HG02943 (cell line): ENCODE measurements around the gene SCAPER.
"Not testable (repeated sequence)": the region's sequence is repeated elsewhere in the genome, so short reads cannot be mapped to it uniquely, and the experiment has no call there.

Experiments used
- ATAC-seq: cut with Tn5 transposase; IDR thresholded peaks from one replicate; pipeline ENCODE4 v1.9.1; 2021; ENCODE audit warnings: mild to moderate bottlenecking, low read depth, moderate library complexity; ENCODE audit not compliant: unreplicated experiment

The SCAPER gene

DNA sequence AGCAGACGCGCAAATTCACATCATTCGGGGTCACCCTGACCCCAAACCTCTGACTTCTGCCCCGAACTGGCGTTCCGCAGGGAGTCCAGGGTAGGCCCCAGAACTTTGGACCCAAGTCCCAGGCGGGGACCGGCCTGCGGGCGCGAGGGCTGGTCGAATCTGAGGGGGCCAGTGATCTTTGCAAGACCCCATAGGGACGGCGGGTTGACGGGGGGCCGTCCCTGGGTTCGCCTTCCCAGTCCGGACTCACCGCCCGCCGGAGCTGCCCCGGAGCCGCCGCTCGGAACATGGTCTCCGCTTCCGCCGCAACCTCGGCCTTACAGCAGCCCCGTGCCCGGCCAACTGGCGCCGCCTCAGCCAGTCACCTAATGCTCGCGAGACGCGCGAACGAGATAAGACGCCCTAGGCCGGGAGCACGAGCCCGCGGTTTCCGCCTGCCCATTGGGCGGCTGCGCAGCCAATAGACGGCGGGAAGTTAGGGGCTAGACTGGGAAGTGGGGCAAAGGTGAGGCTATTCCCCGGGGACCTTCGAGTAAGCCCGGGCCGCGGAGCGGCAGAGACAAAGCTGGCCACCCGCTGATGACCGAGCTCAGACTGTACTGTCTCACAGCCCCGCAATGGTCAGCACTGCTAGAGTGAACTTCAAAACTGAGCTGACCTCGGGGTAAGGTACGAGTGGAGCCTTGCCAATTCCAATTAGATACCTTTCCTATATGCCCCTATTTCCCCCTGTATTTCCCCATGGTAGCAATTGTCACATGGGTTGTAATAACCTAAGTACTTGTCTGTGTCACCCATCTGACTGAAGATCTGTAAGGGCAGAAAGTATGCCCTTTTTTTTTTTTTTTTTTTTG, 593.8 kb downstream of the SCAPER start, which contains the start of gene ETFA:
ETFA (minus strand) TSS at position 370 of the 854 bp plus-strand sequence; CDS start at position 289, 81 bp downstream.
- peak; percentile 94 for ATAC-seq

DNA sequence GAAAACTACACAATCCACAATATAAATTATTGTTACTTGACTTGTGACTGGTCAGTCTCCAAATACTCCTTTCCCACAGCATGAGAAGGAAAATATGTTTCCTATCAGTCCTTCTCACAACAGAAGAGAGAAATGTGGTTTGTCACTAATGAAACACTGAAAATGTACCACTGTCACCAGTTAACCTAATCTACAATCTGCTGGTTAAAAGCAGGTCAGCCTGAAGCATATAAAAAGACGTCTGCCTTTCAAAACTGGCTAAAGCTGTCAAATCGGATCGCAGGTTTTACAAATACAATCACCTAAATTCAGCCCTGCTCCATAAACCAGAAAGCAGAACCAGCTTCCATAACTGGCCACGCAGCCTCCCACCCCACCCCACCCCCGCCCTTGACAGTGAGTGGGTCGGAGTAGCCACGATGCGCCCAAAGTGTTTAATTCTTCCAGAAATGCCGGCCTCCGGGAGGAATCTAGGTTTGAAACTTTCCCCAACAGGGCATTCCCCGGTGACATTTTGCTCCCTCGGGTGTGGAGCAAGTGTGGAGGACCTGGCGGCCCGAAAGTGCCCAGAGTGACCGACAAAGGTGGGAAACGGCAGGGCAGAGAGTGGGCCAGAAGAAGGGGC, 594.6 kb downstream of the SCAPER start:
- ATAC-seq, result no peak

DNA sequence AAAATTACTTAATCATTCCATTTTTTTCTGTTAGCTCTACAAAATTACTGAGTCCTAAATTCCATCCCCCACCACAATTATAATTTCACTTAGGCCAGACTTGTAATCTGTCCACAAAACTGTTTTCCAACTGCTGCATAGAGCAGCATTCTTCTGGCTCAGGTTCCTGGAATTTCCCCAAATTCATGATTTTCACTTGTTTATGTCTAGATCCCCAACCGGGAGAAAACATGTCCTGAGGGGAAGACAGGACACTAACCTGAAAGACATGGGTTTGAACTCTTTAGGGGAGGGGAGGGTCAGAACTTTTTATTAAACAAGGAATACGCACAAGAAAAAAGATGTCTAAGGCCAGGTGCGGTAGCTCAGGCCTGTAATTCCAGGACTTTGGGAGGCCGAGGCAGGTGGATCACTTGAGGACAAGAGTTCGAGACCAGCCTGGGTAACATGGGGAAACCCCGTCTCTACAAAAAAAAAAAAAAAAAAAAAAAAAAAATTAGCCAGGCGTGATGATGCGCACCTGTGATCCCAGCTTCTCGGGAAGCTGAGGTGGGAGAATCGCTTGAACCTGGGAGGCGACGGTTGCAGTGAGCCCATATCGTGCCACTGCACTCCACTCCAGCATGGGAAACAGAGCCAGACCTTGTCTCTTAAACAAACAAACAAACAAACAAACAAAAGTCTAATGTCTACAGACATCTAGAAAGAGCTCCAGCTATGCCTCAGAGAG, 595.4 kb downstream of the SCAPER start:
- no peak for ATAC-seq

DNA sequence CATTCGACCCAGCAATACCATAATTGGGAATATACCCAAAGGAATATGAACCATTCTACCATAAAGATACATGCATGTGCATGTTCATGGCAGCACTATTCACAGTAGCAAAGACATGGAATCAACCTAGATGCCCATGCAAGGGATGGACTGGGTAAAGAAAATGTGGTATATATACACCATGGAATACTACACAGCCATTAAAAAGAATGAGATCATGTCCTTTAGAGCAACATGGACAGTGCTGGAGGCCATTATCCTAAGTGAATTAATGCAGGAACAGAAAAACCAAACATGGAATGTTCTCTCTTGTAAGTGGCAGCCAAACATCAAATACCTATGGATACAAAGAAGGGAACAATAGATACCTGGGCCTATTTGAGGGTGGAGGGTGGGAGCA, 601.2 kb downstream of the SCAPER start:
- ATAC-seq, result no peak

DNA sequence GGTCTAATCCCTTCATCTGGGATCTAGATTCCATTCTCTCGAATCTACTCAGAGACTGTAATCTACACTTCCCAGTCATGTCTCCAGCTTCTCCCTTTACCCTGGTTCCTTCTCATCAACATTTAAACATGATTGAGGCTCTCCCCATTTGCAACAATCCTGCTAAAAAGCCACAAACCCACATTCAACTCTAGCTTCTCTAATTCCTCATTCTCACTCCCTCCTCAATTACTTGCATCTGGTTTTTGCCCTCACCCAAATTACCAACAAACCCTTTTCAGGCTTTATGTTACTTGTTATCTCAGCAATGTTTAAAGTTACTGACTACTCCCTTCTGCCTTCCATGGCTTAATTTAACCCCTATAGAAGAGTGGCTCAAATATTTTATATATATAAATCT, 605.4 kb downstream of the SCAPER start:
- ATAC-seq, result no peak

DNA sequence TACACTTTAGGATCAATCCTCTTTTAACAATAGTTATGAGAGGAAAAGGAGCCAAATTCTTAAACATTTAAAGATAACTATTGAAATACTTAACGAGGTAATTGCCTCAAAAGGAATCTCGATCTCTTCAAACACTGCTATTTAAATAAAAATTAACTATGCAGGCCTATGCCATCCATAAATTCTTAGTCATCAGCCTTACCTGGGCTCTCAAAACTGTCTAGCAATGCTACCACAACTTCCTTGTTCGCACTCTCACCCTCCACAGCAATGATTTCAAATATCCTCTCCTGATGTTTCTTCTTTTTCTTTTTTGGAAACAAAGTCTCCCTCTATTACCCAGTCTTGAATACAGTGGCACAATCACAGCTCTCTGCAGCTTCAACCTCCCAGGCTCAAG, 606.2 kb downstream of the SCAPER start:
- no peak for ATAC-seq

DNA sequence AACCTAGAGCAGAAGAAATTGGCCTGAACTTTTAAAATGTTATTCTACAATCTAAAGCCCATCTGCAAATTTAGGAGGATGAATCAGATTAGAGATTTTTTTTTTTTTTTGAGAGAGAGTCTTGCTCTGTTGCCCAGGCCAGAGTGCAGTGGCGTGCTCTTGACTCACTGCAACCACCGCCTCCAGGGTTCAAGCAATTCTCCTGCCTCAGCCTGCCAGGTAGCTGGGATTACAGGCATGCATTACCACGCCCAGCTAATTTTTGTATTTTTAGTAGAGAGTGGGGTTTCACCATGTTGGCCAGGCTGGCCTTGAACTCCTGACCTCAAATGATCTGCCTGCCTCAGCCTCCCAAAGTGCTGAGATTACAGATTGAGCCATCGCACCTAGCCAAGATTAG, 607.2 kb downstream of the SCAPER start:
- ATAC-seq, result not testable (repeated sequence)
